Keratinocyte (primary cell): ENCODE measurements around the gene SREBF1.

Source experiments
- EZH2 ChIP-seq: IDR thresholded peaks from one replicate; pipeline ENCODE4 v1.6.1; 2012; ENCODE audit warnings: inconsistent platforms, mild to moderate bottlenecking, low read length, moderate library complexity
- TF ChIP-seq, protein P1 (sequence below), 3 experiments: IDR thresholded peaks in 1 of 3; conservative IDR thresholded peaks in 1 of 3; optimal IDR thresholded peaks in 1 of 3; 2 replicates in 2 of 3; 3 replicates in 1 of 3; pipeline versions ENCODE3 to v1.5.1; 2011; ENCODE audit warnings: low read length in 3 of 3, mild to moderate bottlenecking in 3 of 3, moderate library complexity in 2 of 3, control low read depth in 1 of 3, inconsistent platforms in 1 of 3; ENCODE audit not compliant: insufficient read depth in 2 of 3; ENCODE audit errors: extremely low read depth in 1 of 3

DNA sequence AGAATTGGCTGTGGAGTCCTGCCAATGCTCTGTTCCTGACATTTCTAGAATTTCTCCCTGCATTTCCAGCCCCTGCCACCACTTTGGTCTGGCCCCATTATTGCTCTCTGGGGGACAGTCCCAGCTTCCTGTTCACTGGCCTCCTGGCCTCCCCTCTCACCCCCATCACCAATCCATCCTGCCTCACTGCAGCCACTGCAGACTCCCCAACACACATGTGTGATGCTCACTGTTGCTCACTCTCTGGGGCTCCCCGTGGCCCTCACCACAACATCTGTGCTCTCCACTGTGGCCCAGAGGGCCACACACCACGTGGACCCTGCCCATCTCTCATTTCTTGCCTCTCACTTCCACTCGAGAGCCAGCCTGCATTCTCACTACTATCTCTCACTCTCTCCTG is 64.6 kb downstream of the SREBF1 start:
- TF ChIP-seq, protein P1, sequence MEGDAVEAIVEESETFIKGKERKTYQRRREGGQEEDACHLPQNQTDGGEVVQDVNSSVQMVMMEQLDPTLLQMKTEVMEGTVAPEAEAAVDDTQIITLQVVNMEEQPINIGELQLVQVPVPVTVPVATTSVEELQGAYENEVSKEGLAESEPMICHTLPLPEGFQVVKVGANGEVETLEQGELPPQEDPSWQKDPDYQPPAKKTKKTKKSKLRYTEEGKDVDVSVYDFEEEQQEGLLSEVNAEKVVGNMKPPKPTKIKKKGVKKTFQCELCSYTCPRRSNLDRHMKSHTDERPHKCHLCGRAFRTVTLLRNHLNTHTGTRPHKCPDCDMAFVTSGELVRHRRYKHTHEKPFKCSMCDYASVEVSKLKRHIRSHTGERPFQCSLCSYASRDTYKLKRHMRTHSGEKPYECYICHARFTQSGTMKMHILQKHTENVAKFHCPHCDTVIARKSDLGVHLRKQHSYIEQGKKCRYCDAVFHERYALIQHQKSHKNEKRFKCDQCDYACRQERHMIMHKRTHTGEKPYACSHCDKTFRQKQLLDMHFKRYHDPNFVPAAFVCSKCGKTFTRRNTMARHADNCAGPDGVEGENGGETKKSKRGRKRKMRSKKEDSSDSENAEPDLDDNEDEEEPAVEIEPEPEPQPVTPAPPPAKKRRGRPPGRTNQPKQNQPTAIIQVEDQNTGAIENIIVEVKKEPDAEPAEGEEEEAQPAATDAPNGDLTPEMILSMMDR (optimal IDR thresholded peaks at IDR 0.05 in 1 of 3, IDR thresholded peaks at IDR 0.05 in 1 of 3, conservative IDR thresholded peaks at IDR 0.05 in 1 of 3; ENCODE audit: extremely low read depth in 1 of 3, insufficient read depth in 2 of 3, low read length in 3 of 3): no peak
- TF ChIP-seq EZH2: no peak
